GM23338 (cell line): Measurements from ENCODE around the gene CYTL1. TPM values are rescaled to one million over a fixed set of nuclear protein-coding genes. Genes with fewer than 3 reads are reported as not detected.

Experiments
- ATAC-seq: fragments of 200-7000 bp; cut with Tn5 transposase; 3 replicates; pipeline ENCODE4 v1.9.1; 2020
- DNase-seq: peaks from one replicate; pipeline ENCODE4 v3.0.0-alpha.2; 2015; ENCODE audit warnings: low spot score
- H2AFZ ChIP-seq: fragments of 200-600 bp; sonication (generic); 2 replicates; pipeline ENCODE4 v1.8.0; 2016; ENCODE audit warnings: antibody characterized with exemption, mild to moderate bottlenecking, moderate library complexity
- H3F3A ChIP-seq: fragments of 200-600 bp; sonication (generic); replicated peaks from 2 replicates; pipeline ENCODE4 v1.8.0; 2017; ENCODE audit warnings: antibody characterized with exemption, mixed run types, low read depth
- H3K27ac ChIP-seq: fragments of 200-600 bp; sonication (generic); 2 replicates; pipeline ENCODE4 v1.6.1; 2016; ENCODE audit warnings: low read depth
- H3K27me3 ChIP-seq: fragments of 200-600 bp; sonication (generic); 2 replicates; pipeline ENCODE4 v1.8.0; 2016; ENCODE audit warnings: mild to moderate bottlenecking, mixed run types, moderate library complexity; ENCODE audit not compliant: insufficient read depth
- H3K36me3 ChIP-seq: fragments of 200-600 bp; sonication (generic); 2 replicates; pipeline ENCODE4 v1.8.0; 2016; ENCODE audit warnings: mild to moderate bottlenecking; ENCODE audit not compliant: insufficient read depth
- H3K4me1 ChIP-seq: fragments of 200-600 bp; sonication (generic); 2 replicates; pipeline ENCODE4 v1.8.0; 2016; ENCODE audit warnings: mild to moderate bottlenecking, moderate library complexity; ENCODE audit not compliant: insufficient read depth
- H3K4me2 ChIP-seq: fragments of 200-600 bp; sonication (generic); 2 replicates; pipeline ENCODE4 v1.7.1; 2017; ENCODE audit warnings: mixed run types
- H3K4me3 ChIP-seq: fragments of 200-600 bp; sonication (generic); 2 replicates; pipeline ENCODE4 v1.6.1; 2016; ENCODE audit warnings: mixed run types
- H3K79me2 ChIP-seq: fragments of 200-600 bp; sonication (generic); replicated peaks from 2 replicates; pipeline ENCODE4 v1.8.0; 2017; ENCODE audit warnings: mild to moderate bottlenecking; ENCODE audit not compliant: insufficient read depth
- H3K9me2 ChIP-seq: fragments of 200-600 bp; sonication (generic); 2 replicates; pipeline ENCODE4 v1.8.0; 2017; ENCODE audit not compliant: insufficient read depth
- H4K20me1 ChIP-seq: fragments of 200-600 bp; sonication (generic); replicated peaks from 2 replicates; pipeline ENCODE4 v1.8.0; 2017; ENCODE audit warnings: mild to moderate bottlenecking; ENCODE audit not compliant: insufficient read depth
- H3K27ac Mint-ChIP-seq: 2 replicates; pipeline ENCODE4 v1.8.0; 2020; ENCODE audit warnings: inconsistent platforms, mild to moderate bottlenecking, moderate library complexity, mixed read lengths
- H3K27me3 Mint-ChIP-seq: 3 replicates; pipeline ENCODE4 v1.8.0; 2022; ENCODE audit warnings: low read depth, mild to moderate bottlenecking, moderate library complexity, mixed read lengths, inconsistent platforms; ENCODE audit not compliant: insufficient read depth, poor library complexity
- H3K36me3 Mint-ChIP-seq: 3 replicates; pipeline ENCODE4 v1.8.0; 2021; ENCODE audit warnings: low read depth, mild to moderate bottlenecking, inconsistent platforms, moderate library complexity, mixed read lengths
- H3K4me1 Mint-ChIP-seq: 3 replicates; pipeline ENCODE4 v1.8.0; 2020; ENCODE audit warnings: mild to moderate bottlenecking, inconsistent platforms, mixed read lengths
- H3K4me3 Mint-ChIP-seq: 3 replicates; pipeline ENCODE4 v1.8.0; 2021; ENCODE audit warnings: moderate library complexity, mild to moderate bottlenecking, inconsistent platforms, mixed read lengths
- H3K9me3 Mint-ChIP-seq: 3 replicates; pipeline ENCODE4 v1.8.0; 2020; ENCODE audit warnings: moderate library complexity, mild to moderate bottlenecking, inconsistent platforms, mixed read lengths
- CREB1 ChIP-seq: fragments of 250-450 bp; sonication (Bioruptor Pico); IDR thresholded peaks from 2 replicates; pipeline ENCODE4 v1.5.0; 2020; ENCODE audit warnings: low read depth, mild to moderate bottlenecking, moderate library complexity
- EZH2 ChIP-seq: fragments of 200-600 bp; sonication (generic); IDR thresholded peaks from one replicate; pipeline ENCODE4 v1.8.0; 2017; ENCODE audit warnings: antibody characterized with exemption, mild to moderate bottlenecking, low read depth; ENCODE audit not compliant: unreplicated experiment
- JUNB ChIP-seq: IDR thresholded peaks from one replicate; pipeline ENCODE4 v1.6.1; 2016; ENCODE audit warnings: antibody characterized with exemption; ENCODE audit not compliant: unreplicated experiment
- POLR2AphosphoS5 ChIP-seq: IDR thresholded peaks from 2 replicates; pipeline ENCODE4 v1.6.1; 2016; ENCODE audit warnings: antibody characterized with exemption, low read depth
- STAT1 ChIP-seq: IDR thresholded peaks from one replicate; pipeline ENCODE4 v1.6.1; 2016; ENCODE audit warnings: antibody characterized with exemption; ENCODE audit not compliant: unreplicated experiment
- ZNF114 ChIP-seq: fragments of 250-450 bp; sonication (Bioruptor Pico); IDR thresholded peaks from 2 replicates; pipeline ENCODE4 v1.5.0; 2020; ENCODE audit warnings: mild to moderate bottlenecking, moderate library complexity
- ZNF331 ChIP-seq: fragments of 250-450 bp; sonication (Bioruptor Pico); IDR thresholded peaks from 2 replicates; pipeline ENCODE4 v1.5.0; 2020; ENCODE audit warnings: low read depth, mild to moderate bottlenecking, moderate library complexity
- ZNF462 ChIP-seq: fragments of 250-450 bp; sonication (Bioruptor Pico); IDR thresholded peaks from 2 replicates; pipeline ENCODE4 v1.5.0; 2020; ENCODE audit warnings: mild to moderate bottlenecking, moderate library complexity
- polyA plus RNA-seq: library from polyadenylated mRNA; unstranded; fragments of >200 nt; fragmentation: Nextera tagmentation; extraction: Ambion mirVana; gene quantifications from 2 replicates; pipeline ENCODE4 v1.2.1, GENCODE V29; 2016
- total RNA-seq: library from RNA; depleted of rRNA; stranded (reverse); fragments of >200 nt; shearing (Covaris generic); gene quantifications from 2 replicates; pipeline ENCODE4 v1.2.3, GENCODE V29; 2014

The CYTL1 gene
- total and polyA plus RNA-seq, 2 experiments from 2014 or later, result 12.6 to 17.6 TPM

GRCh38 chr4:4984186-4984585 lies 35.1 kb downstream of the CYTL1 start:
- no peaks in the 10 kb centered on the region for H3K36me3 Mint-ChIP-seq
- Histone ChIP-seq H3K79me2 (no peaks in the 10 kb centered on the region), H4K20me1 (no peaks in the 10 kb centered on the region), H3K27me3 (no peaks in the 10 kb centered on the region), H3K27ac (no peak overlapping the region), H3K4me3 (no peak overlapping the region), H3F3A (no peaks in the 10 kb centered on the region), H3K4me2 (no peak overlapping the region), H3K36me3 (no peaks in the 10 kb centered on the region), H2AFZ (no peak overlapping the region), H3K4me1 (no peaks in the 10 kb centered on the region), H3K9me2 (no peaks in the 10 kb centered on the region)
- no peak overlapping the region for H3K27ac Mint-ChIP-seq
- peaks cover 6% of the 10 kb centered on the region; the same call in 2 of the 3 replicates for H3K9me3 Mint-ChIP-seq
- H3K27me3 Mint-ChIP-seq, result peaks cover 3% of the 10 kb centered on the region
- no peak overlapping the region for H3K4me3 Mint-ChIP-seq
- ATAC-seq (no peak), DNase-seq (peak; percentile 18)
- no peak for TF ChIP-seq ZNF114 (CRISPR knock-in tag)
- TF ChIP-seq ZNF462, result no peak
- TF ChIP-seq STAT1, result no peak
- no peaks in the 10 kb centered on the region; the same call in 2 of the 3 replicates for H3K4me1 Mint-ChIP-seq

DNA sequence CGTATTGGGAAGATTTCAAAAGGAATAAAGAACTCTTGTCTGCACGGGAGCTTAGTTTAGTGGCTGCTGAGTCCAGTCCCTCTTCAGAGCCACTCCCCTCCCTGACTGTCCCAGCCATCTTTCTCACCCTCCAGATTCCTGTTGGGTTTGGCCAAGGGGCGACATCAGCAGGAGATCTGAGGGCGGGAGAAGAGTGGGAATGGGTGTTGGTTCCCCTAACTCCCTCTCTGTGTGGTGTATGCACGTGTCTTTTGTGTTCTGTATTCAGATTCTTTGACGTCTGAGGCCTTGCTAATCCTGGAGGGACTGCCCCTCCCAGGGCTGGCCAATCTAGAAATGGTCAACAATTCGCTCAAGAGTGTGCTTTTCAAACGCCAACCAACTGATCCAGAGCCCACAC lies 37.4 kb downstream of the CYTL1 start:
- Histone ChIP-seq H3K9me2 (no peaks in the 10 kb centered on the region), H4K20me1 (no peaks in the 10 kb centered on the region), H3K4me2 (no peak overlapping the region), H3F3A (no peaks in the 10 kb centered on the region), H3K27ac (no peak overlapping the region), H2AFZ (no peak overlapping the region), H3K4me3 (no peak overlapping the region), H3K79me2 (no peaks in the 10 kb centered on the region), H3K27me3 (no peaks in the 10 kb centered on the region), H3K36me3 (no peaks in the 10 kb centered on the region), H3K4me1 (no peaks in the 10 kb centered on the region)
- DNase-seq, result no peak
- Mint-ChIP-seq H3K9me3 (peaks cover 24% of the 10 kb centered on the region), H3K36me3 (peaks cover 2% of the 10 kb centered on the region; the same call in 1 of the 3 replicates), H3K4me3 (no peak overlapping the region), H3K27ac (no peak overlapping the region), H3K4me1 (no peaks in the 10 kb centered on the region), H3K27me3 (peaks cover 3% of the 10 kb centered on the region)
- ATAC-seq, result no peak
- TF ChIP-seq EZH2 (no peak), POLR2AphosphoS5 (no peak), CREB1 (CRISPR knock-in tag) (no peak), ZNF462 (no peak), JUNB (no peak), ZNF331 (CRISPR knock-in tag) (no peak)
